ENCODE results near the gene GZMH. TPM values are rescaled to one million over a fixed set of nuclear protein-coding genes. Genes with fewer than 3 reads are reported as not detected.

Gene GZMH
- total RNA-seq, 4 donors from 2014 or later = not detected

GRCh38 chr14:24578558-24578957 lies 30.9 kb downstream of the GZMH start:
- no peak for DNase-seq (ENCODE audit: low spot score in 2 of 2)
- H3K4me3 ChIP-seq (ENCODE audit: low read depth, poor library complexity, severe bottlenecking) = no peak overlapping the region
- WGBS, 2 donors = 67 to 69% methylated on average over 2 of the region's 2 CpGs
- intact Hi-C loops (cut with DNase I; ENCODE audit: low total_unique reads) = no loop called here
- TF ChIP-seq POLR2A (IDR thresholded peaks at IDR 0.05) = no peak
- no peak for TF ChIP-seq CTCF (IDR thresholded peaks at IDR 0.05)

- no peak for DNase-seq (ENCODE audit: low spot score in 2 of 2)
- TF ChIP-seq POLR2A (IDR thresholded peaks at IDR 0.05) (no peak), CTCF (IDR thresholded peaks at IDR 0.05) (no peak)
- no peak overlapping the region for H3K4me3 ChIP-seq (ENCODE audit: low read depth, poor library complexity, severe bottlenecking)
- 73 to 77% methylated on average over 5 of the region's 5 CpGs for WGBS, 2 donors
- intact Hi-C loops (cut with DNase I; ENCODE audit: low total_unique reads) = no loop called here
Observed at GRCh38 chr14:24576771-24577170, 32.7 kb downstream of the GZMH start.

GRCh38 chr14:24576182-24576581 lies 33.3 kb downstream of the GZMH start, which contains the start of gene CTSG:
Gene CTSG (minus strand): TSS chr14:24576250. CDS start chr14:24576223, 27 bp downstream.
- no peak within 1 kb of the TSS for H3K4me3 ChIP-seq (ENCODE audit: low read depth, poor library complexity, severe bottlenecking)
- no peak for DNase-seq (ENCODE audit: low spot score in 2 of 2)
- WGBS, 2 donors = 64 to 68% methylated on average over 3 of the region's 3 CpGs
- no peak for TF ChIP-seq CTCF (IDR thresholded peaks at IDR 0.05)
- no peak for TF ChIP-seq POLR2A (IDR thresholded peaks at IDR 0.05)
- intact Hi-C loops (cut with DNase I; ENCODE audit: low total_unique reads) = no loop called here

GRCh38 chr14:24574206-24574774 lies 35.2 kb downstream of the GZMH start:
- no peak overlapping the region for H3K4me3 ChIP-seq (ENCODE audit: low read depth, poor library complexity, severe bottlenecking)
- intact Hi-C loops (cut with DNase I; ENCODE audit: low total_unique reads) = no loop called here
- 82 to 85% methylated on average over 27 of the region's 27 CpGs for whole genome bisulfite sequencing, 2 donors
- TF ChIP-seq POLR2A (IDR thresholded peaks at IDR 0.05) (no peak), CTCF (IDR thresholded peaks at IDR 0.05) (no peak)
- DNase-seq (ENCODE audit: low spot score in 2 of 2) = no peak

GRCh38 chr14:24566318-24566717 lies 43.2 kb downstream of the GZMH start:
- H3K4me3 ChIP-seq (ENCODE audit: low read depth, poor library complexity, severe bottlenecking) = no peak overlapping the region
- WGBS, 2 donors = 54 to 64% methylated on average over 2 of the region's 2 CpGs

More at GRCh38 chr14:24566318-24566717, 43.2 kb downstream of the GZMH start:
- DNase-seq (ENCODE audit: low spot score in 2 of 2) = no peak
- intact Hi-C loops (cut with DNase I; ENCODE audit: low total_unique reads) = no loop called here
- TF ChIP-seq CTCF (IDR thresholded peaks at IDR 0.05) (no peak), POLR2A (IDR thresholded peaks at IDR 0.05) (no peak)

Measured in lower leg skin (tissue), 4 donors.